Measurements from ENCODE around the gene ZDBF2.
"Not testable (repeated sequence)": the region's sequence is repeated elsewhere in the genome, so short reads cannot be mapped to it uniquely, and the experiment has no call there.

Gene ZDBF2

DNA sequence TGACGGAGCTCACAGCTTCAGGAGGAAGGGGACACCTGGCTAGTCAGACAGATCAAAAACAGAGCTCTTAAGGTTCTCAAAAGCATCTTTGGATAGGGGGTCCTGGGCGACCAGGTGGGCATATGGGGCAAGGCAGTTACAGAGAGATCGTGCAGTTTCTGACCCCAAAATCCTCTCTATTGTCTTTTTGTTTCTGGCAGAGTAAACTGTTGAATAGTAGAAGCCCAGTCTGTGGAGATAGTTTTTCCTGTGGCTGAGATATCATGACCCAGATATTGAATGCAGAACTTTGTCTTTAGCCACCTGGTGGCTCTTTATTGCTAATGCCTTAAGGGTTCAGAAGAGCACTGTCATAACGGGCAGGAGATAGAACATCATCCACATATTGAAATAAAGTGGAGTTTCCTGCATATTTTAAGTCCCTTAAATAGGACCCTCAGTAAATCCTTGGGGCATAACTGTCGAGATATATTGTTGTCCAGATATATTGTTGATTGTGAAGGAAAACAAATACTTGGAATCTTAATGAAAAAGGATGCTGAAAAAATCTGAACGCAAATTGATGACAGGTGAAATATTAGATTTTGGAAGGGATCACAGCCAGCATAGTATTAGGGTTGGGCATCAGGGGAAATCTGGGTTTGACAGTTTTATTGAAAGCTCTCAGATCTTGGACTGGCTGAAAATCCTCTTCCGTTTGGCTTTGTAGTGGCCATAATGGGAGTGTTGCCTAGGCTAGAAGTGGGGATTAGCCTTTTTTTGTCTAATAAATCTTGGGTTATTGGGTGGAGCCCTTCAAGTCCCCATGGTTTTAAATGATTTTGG is 14.1 kb upstream of the ZDBF2 start:
- DNase-seq: no peak

DNA sequence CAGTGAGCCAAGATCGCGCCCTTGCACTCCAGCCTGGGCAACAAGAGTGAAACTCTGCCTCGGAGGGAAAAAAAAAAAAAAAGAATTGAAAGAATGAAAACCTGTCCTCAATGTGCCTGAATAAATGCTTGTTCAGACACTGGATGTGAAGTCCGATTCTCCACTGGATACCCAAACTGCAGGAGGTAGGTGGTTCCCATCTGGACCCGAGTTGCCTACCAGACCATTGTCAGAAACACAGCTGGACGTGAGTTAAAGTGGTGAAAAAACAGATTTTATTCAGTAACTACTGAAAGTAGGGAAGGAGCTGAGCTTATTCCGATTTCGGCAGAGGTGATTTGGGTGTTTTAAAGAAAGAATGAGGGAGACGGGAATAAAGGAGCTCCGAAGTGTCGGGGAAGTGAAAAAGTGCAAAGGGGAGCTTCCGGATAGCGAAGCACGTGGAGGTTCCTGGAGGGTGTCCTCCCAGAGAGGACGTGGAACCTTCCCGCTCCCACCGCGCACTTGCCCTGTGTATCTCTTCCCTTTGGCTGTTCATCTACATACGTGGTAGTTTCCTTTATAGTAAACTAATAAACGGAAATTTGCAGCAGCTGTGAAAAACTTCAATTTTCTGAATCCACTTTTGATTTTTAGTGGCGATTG is 10.4 kb upstream of the ZDBF2 start:
- DNase-seq: no peak

DNA sequence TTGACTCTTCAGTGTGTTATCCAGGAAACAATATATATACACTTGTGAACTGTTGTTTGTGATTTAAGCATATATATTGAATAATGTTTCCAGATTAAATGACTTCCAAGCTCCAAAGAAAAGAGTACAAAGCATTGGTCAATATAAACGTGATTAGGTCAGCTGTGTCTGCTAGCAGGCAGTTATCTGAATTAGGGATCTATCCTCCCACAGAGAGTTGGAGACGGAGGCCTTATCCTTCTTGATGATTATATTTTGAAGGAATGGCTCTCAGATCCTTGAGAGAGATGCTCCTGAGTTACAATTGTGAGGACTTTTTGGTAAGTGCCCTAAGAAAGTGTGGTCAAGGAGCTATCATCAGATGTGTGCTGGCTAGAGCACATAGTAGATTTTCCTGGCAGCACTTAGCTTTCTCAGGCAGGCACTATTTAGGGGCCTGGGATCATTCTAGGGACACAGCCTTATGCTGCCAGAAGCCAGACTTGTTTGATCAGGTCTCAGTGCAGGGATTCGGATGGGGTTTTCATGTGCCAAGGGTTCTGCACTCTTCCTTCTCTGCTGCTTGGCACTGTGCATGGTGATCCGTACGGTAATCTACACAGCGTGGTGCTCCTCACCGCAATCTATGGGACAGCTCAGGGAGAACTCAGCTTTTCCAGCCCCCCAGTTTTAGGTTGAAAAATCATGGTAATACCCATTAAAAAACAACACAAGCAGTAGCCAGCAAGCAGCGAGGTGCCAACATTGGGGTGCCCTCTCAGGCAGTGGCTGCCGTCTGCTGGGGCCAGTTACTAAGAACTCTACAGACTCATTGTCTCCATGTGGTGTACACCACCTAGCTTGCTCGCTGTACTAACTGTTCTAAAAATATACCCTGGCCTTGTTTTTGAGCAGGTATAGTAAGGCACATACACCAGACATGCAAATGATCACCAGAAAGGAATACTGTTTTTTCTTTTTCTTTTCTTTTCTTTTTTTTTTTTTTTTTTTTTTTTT is 8.0 kb upstream of the ZDBF2 start:
- no peak for DNase-seq

DNA sequence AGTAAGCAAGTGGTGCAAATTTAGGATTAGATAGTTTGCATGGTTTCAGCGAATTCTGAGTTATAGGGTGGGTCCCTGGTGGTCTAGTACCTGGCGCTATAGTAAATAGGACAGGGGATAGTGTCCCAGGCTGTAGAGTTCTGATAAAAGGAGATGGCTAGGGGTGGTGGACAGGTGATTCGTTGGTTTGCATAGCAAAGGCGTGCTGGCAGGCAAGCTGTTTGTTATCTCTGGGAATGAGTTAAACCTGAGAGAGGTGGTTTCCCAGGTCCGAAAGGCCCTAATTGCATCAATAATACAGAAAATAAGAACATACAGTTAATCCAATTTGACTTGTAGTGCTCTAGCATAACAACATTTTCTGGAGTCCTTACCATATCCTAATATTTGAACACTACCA is 6.9 kb upstream of the ZDBF2 start:
- DNase-seq: no peak

DNA sequence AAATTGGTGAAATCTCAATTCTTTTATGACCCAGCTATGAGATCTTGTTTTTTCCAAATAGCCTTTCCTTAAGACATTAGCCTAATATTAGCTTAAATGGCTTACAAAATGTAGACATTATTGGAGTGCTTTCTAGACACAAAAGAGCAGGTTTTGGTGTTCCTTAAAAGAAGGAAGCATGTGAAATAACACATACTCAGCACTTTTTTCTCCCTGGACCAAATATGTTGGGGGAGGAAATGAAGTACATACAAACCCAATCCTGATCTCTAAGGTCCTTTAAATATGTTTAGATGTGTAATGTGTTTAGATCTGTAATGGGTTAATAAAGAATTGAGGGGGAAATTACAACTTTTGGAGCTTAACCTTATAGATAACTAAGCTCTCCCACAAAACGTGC is 3.4 kb upstream of the ZDBF2 start:
- no peak for DNase-seq

DNA sequence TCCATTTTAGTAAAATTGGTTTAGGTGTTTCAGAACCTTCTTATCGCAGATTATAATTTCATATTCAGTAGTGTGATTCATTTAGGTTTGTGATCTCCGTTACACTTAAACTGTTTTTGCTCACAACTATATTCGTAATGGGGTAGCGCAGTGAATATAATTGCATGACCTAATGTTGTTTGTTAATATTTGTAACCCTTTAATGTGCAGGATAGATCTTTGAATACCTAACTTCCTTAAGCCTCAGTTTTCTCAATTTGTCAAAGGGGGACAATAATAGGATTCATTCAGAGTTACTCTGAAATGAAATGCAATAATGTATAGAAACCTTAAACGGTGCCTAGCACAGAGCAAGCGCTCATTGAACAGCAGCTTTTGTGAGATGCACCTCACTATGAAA is 558 bp upstream of the ZDBF2 start:
- DNase-seq: no peak

DNA sequence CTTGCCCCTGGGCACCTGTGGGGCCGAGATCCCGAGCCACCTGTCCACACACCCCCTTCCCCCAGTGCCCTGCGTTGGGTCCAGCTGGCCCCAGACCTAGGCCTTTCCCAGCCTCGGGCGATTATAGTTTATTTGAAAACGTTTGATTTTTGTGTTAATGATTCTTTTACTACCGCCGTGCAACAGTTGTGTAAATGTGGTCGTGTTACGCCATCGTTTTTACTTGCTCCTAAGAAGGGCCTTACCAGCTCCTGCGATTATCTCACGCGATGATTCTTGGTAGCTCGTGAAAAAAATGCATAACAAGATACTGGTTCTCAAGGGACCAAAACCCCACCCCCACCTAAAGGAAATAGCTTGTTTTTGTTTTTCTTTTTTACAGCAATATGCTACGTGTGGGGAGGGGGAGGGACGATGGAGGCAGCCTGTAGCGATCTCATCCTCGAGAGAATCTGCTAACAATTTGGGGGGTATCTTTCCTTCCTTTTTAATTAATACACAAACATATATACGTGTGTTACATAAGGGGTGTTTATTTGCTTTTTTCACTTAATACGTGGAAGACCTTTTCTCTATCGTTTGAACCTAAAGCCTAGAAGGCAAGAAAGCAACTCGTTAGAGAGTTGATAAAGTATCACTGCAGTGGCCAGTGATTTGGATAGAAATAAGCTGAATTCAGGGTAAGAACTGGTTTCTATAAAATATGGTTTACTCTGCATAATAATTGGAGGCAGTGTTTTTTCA is 1.0 kb downstream of the ZDBF2 start:
- DNase-seq: peak; percentile 21 to 36

DNA sequence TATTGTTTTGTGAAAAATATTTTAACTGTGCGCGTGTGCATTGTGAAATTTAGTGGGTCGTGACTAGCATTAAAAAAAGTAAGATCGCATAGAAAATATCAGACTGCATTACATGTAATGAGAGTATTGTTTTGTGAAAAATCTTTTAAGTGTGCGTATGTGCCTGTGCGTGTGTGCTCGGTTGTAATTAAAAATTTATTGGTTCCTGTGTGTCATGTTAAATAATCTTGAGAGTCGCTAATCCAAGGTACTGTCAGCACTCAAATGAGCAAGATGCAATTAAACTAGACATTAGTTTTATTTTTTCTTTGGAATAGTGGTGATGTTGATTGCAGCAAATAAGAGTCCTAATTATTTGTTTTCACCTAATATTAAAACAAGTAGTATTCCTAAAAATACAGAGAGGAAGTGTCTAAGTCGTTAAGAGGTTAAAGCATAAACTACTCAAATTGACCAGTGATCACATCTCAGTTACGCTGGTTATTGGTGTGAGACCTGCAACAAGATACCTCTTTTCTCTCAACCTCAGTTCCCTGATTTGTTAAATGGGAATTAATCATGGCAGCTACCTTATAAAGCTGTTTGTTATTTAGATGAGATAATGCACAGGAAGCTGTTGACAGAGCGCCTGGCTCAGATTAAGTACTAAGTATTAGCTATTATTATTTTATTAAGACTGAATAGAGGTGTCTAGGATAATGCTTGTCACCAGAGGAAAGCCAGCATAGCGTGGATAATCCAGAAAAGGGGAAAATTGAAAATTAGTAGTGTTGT is 1.9 kb downstream of the ZDBF2 start:
- no peak for DNase-seq

DNA sequence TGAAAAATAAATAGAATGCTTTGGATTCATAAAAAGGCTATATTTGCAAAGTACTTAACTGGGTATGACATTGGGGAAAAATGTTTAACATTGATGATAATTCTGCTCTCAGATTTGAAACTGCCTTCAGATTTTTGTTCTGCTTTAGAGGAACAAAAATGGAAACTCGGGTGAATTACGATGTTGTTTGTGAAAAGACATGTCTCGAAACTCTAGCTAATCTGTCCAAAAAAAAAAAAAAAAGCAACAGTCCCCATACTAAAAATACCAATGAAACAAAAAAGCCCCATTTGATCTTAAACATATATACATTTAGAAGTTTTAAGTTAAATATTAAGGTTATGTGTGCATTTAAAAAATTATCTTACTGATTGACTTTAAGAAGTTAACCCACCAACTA is 3.0 kb downstream of the ZDBF2 start:
- no peak for DNase-seq

DNA sequence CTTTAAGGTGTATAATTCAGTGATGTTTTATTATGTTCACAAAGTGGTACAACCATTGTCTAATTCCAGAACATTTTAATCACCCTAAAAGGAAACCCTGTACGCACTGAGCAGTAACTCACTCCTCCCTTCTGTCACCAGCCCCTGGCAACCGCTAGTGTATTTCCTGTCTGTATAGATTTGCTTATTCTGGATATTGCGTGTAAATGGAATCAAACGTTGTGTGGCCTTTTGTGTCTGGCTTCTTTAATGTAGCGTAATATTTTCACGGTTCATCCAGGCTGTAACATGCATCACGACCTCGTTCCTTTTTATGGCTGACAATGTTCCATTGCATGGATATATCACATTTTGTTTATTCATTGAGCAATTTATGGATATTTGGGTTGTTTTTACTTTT is 8.3 kb downstream of the ZDBF2 start:
- DNase-seq: no peak

DNA sequence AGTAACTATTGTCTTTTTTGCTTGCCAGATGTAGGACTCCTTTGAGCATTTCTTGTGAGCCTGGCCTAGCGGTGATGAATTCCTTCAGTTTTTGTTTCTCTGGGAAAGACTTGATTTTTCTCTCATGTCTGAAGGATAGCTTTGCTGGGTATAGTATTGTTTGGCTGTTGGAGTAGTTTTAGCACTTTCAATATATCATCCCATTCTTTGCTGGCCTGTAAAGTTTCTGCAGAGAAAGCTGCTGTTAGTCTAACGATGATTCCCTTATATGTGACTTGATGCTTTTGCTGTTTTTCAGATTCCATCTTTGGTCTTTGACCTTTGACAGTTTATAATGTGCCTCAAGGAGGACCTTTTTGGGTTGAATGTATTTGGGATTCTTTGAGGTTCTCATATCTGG is 12.7 kb downstream of the ZDBF2 start:
- DNase-seq: no peak

DNA sequence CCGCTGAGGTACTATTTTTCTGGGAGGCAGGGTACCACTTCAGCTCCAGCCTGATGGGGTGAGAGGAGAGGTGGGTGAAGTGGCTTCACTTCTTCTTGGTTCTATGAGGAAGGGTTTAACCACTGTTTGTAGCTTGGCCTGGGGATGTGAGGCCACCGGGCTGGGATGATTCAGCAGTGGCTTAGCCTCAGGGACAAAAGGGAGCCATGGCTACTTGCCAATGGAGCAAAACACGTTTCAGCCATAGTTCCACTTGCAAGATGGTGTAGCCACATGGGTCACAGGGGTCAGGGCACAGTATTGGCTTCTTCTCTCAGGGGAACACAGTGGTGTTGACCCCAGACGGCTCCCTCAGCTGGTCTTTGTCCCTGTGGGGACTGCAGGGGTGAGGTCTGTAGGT is 14.9 kb downstream of the ZDBF2 start:
- no peak for DNase-seq

DNA sequence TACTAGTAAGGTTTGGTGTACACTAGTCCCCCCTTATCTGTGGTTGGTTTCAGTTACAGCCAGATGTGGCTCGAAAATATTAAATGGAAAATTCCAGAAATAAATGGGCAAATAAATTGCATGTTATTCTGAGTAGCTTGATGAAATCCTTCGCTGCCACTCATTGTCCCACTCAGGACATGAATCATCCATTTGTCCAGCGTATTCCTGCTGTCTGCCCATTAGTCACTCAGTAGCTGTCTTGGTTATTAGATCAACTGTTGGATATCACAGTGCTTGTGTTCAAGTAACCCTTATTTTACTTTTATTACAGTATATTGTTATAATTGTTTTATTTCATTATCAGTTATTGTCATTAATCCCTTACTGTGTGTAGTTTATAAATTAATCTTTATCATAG is 21.7 kb downstream of the ZDBF2 start:
- no peak for DNase-seq

DNA sequence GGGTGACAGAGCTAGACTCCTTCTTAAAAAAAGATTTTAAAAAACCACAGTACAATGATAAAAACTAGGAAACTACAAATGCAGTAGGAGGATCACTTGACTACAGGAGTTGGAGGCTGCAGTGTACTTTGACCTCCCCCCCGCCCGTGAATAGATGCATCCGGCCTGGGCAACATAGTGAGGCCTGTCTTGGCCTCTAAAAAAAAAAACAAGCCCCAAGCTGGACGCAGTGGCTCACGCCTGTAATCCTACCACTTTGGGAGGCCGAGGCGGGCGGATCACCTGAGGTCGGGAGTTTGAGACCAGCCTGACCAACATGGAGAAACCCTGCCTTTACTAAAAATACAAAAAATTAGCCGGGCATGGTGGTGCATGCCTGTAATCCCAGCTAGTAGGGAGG is 25.1 kb downstream of the ZDBF2 start:
- DNase-seq: not testable (repeated sequence)

DNA sequence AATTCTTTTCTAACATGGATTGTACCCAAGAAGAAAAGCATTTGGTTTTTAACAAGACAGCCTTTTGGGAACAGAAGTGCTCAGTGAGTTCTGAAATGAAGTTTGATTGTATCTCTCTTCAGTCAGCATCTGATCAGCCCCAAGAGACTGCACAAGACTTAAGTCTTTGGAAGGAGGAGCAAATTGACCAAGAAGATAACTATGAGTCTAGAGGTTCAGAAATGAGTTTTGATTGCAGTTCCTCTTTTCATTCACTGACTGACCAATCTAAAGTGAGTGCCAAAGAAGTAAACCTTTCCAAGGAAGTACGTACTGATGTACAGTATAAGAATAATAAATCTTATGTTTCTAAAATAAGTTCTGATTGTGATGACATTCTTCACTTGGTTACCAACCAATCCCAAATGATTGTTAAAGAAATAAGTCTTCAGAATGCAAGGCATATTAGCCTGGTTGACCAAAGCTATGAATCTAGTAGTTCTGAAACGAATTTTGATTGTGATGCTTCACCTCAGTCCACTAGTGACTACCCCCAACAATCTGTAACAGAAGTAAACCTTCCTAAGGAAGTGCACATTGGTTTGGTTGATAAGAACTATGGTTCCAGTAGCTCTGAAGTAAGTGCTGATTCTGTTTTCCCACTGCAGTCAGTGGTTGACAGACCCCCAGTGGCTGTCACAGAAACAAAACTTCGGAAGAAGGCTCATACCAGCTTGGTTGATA is 31.2 kb downstream of the ZDBF2 start:
- no peak for DNase-seq

DNA sequence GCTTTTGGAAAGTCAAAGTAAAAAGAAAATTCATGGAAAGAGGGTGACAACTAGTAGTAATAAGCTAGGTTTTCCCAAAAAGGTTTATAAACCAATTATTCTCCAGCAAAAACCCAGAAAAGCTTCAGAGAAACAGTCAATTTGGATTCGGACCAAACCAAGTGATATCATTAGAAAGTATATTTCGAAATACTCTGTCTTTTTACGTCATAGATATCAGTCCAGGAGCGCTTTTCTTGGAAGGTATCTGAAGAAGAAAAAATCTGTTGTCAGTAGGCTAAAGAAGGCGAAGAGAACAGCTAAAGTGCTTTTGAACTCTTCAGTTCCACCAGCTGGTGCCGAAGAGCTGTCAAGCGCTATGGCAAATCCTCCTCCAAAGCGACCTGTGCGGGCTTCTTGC is 36.6 kb downstream of the ZDBF2 start:
- DNase-seq: no peak

DNA sequence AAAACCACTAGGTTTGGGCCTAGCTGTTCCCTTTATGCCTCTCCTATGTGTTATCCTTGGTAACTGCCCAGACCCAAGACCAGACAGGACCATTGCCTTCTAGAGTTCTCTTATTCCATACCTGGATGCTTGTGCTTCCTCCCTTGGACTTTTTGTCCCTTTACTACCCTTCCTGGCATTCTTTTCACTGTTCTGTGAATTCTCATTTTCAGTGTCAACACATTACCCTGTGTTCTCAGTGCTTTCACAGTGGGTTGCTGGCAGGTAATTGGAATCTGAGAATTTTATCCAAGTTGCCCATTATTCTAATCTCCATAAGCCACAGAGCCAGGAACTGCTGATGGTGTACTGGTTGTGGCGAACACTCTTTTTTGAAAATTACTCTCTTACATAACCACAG is 41.7 kb downstream of the ZDBF2 start:
- no peak for DNase-seq

DNA sequence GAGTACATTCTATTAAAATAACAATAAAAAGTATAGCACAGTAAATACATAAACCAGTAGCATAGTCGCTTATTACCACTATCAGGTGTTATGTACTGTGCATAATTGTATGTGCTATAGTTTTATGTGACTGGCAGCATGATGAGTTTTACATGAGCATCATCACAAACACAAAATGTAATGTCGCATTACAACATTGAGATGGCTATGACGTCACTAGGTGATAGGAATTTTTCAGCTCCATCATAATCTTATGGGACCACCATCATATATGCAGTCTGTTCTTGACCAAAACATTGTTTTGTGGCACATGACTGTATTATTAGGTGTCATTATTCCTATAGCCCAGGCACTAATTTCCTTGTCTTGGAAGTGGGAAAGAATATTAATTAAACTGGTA is 48.6 kb downstream of the ZDBF2 start:
- DNase-seq: no peak

DNA sequence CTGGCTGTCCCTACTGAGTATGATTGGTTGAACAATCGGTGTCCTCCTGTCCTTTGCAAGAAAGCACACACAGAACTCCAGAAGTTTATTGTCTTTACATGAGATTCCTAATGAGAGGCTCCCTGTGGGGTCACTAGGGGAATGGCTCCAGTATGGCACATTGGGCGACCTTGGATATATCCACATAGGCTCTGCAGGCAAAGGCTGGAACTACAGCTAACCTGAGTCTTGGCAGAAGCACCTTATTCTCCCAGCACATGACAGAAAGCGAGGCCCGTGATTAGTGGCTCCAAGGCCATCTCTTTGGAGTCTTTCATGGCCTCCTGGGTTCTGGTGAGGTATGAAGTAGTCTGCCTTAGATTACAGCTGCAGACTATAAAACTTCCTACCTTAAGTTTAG is 49.0 kb downstream of the ZDBF2 start:
- DNase-seq: no peak

DNA sequence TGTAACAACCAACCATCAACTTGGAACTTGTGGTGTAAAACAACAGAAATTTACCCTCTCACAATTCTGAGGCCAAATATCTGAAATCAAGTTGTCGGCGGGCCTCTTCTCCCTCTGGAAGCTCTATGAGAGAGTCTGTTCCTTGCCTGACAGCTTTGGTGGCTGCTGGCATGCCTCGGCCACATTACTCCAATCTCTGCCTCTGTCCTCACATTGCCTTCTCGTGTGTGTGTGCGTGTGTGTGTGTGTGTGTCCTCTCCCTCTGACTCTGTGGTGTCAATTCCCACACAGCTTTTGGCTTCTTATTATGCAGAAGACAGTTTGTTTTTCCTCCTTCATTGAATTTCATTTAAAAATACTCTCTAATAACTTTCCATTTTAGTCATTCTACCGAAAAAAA is 50.4 kb downstream of the ZDBF2 start:
- DNase-seq: no peak

DNA sequence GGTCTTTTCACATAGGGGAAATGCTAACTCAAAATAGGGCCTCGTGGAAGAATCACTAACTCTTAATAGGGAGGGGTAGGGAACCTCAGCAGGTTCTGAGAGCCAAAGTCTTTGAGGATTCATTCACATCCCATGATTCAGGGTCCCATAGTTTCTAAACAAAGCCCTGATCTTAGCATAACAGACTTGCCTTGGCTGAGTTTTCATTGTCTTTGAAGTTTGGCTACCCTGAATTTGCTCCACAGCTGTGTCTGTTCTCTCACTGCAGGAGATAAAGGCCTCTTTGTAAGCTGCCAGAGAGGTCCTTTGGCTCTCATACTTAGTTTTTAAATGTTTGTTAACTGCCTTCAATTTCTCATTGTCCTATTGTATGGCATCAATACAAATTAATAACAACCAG is 54.5 kb downstream of the ZDBF2 start:
- DNase-seq: no peak

Data from CD4-positive, alpha-beta T cell treated with Interferon alpha-2 for 1 hour (primary cell).